Measurements from ENCODE around the gene JOSD2.

The JOSD2 gene

GRCh38 chr19:50462970-50463369, 48.0 kb downstream of the JOSD2 start:
- DNase-seq (ENCODE audit: extremely low read depth, insufficient read length) = no peak
- H3K4me3 ChIP-seq (replicated peaks; ENCODE audit: low read depth, low read length) = no peak overlapping the region
- H3K36me3 ChIP-seq (ENCODE audit: control insufficient read depth, insufficient read depth, low read length) = no peaks in the 10 kb centered on the region
- TF ChIP-seq, protein P1, sequence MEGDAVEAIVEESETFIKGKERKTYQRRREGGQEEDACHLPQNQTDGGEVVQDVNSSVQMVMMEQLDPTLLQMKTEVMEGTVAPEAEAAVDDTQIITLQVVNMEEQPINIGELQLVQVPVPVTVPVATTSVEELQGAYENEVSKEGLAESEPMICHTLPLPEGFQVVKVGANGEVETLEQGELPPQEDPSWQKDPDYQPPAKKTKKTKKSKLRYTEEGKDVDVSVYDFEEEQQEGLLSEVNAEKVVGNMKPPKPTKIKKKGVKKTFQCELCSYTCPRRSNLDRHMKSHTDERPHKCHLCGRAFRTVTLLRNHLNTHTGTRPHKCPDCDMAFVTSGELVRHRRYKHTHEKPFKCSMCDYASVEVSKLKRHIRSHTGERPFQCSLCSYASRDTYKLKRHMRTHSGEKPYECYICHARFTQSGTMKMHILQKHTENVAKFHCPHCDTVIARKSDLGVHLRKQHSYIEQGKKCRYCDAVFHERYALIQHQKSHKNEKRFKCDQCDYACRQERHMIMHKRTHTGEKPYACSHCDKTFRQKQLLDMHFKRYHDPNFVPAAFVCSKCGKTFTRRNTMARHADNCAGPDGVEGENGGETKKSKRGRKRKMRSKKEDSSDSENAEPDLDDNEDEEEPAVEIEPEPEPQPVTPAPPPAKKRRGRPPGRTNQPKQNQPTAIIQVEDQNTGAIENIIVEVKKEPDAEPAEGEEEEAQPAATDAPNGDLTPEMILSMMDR (IDR thresholded peaks at IDR 0.05; ENCODE audit: insufficient read depth, low read length, poor library complexity, severe bottlenecking) = no peak
- no peaks in the 10 kb centered on the region for H3K27me3 ChIP-seq (replicated peaks; ENCODE audit: control insufficient read depth, insufficient read depth, low read length)

DNA sequence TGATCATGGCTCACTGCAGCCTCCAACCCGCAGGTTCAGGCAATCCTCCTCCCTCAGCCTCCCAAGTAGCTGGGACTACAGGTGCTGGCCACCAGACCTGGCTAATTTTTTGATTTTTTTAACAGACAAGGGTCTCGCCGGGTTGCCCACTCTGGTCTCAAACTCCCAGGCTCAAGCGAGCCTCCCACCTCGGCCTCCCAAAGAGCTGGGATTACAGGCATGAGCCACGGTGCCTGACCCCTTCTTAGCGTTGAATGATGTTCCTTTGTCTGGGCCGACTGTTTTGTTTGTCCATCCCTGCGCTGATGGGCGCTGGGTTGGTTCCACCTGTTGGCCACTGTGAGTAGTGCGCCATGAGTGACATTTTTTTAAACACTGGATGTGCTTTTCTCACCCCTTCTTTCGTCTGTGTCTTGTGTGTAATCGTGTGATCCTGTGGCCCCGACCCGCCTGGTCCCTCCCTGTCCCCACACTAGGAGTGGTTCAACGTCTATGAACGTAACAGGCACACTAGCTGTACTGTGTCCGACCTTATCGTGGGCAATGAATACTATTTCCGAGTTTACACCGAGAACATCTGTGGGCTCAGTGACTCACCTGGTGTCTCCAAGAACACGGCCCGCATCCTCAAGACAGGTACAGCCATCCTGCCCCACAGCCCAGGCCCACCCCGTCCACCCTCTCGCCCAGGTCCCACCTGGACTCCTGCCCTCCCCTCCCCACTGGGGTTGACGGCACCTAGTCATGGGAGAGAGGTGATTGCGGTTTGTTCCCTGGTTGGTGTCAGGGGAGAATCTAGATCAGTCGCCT, 49.7 kb downstream of the JOSD2 start:
- H3K36me3 ChIP-seq (ENCODE audit: control insufficient read depth, insufficient read depth, low read length) = no peaks in the 10 kb centered on the region
- H3K4me3 ChIP-seq (replicated peaks; ENCODE audit: low read depth, low read length) = no peak overlapping the region
- TF ChIP-seq, protein P1 (IDR thresholded peaks at IDR 0.05; ENCODE audit: insufficient read depth, low read length, poor library complexity, severe bottlenecking) = peak; percentile 83
- peak; percentile 73 for DNase-seq (ENCODE audit: extremely low read depth, insufficient read length)
- H3K27me3 ChIP-seq (replicated peaks; ENCODE audit: control insufficient read depth, insufficient read depth, low read length) = no peaks in the 10 kb centered on the region

DNA sequence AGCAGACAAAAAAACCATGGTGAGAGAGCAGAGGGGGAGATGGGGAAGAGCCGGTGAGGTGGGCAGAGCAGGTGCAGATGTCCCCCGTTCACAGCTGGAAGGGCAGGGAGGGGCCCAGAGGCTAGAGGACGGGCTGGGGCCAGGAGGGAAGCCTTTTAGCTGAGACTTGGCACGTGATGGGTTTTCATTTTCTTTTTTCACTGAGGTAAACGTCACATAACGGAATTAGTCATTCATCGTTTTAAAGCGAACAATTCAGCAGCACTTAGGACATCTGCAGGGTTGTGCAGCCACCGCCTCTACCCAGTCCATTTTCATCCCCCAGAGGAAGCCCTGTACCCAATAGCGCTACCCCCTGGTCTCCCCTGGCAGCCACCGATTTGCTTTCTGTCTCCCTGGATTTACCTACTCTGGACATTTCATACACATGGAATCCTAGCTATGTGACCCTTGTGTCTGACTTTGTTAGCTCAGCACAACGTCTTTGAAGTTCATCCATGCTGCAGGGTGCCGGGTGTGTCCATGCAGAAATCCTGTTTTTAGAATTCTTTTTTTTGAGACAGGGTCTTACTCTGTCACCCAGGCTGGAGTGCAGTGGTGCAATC, 50.7 kb downstream of the JOSD2 start:
- no peaks in the 10 kb centered on the region for H3K36me3 ChIP-seq (ENCODE audit: control insufficient read depth, insufficient read depth, low read length)
- H3K27me3 ChIP-seq (replicated peaks; ENCODE audit: control insufficient read depth, insufficient read depth, low read length) = no peaks in the 10 kb centered on the region
- peak overlapping the region; percentile 14 for H3K4me3 ChIP-seq (replicated peaks; ENCODE audit: low read depth, low read length)
- DNase-seq (ENCODE audit: extremely low read depth, insufficient read length) = peak; percentile 79
- TF ChIP-seq, protein P1 (IDR thresholded peaks at IDR 0.05; ENCODE audit: insufficient read depth, low read length, poor library complexity, severe bottlenecking) = peak; percentile 44

- no peak for DNase-seq (ENCODE audit: extremely low read depth, insufficient read length)
- H3K4me3 ChIP-seq (replicated peaks; ENCODE audit: low read depth, low read length) = no peak overlapping the region; the same call in 1 of the 2 replicates
- no peaks in the 10 kb centered on the region for H3K36me3 ChIP-seq (ENCODE audit: control insufficient read depth, insufficient read depth, low read length)
- no peaks in the 10 kb centered on the region for H3K27me3 ChIP-seq (replicated peaks; ENCODE audit: control insufficient read depth, insufficient read depth, low read length)
- TF ChIP-seq, protein P1 (IDR thresholded peaks at IDR 0.05; ENCODE audit: insufficient read depth, low read length, poor library complexity, severe bottlenecking) = no peak
Observed at GRCh38 chr19:50459638-50460037, 51.4 kb downstream of the JOSD2 start.

DNA sequence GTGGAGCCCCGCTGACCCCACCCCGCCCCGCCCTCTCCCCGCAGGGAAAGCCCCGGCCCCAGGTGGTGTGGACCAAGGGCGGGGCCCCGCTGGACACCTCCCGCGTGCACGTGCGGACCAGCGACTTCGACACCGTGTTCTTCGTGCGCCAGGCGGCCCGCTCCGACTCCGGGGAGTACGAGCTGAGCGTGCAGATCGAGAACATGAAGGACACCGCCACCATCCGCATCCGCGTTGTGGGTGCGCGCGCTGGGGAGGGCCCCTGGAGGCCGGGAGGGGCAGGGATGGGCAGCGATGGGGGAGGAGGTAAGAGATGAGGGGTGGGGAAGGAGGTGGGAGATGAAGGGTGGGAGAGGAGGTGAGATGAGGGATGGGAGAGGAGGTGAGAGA, 51.9 kb downstream of the JOSD2 start:
- no peak overlapping the region for H3K4me3 ChIP-seq (replicated peaks; ENCODE audit: low read depth, low read length)
- TF ChIP-seq, protein P1 (IDR thresholded peaks at IDR 0.05; ENCODE audit: insufficient read depth, low read length, poor library complexity, severe bottlenecking) = no peak
- no peaks in the 10 kb centered on the region for H3K36me3 ChIP-seq (ENCODE audit: control insufficient read depth, insufficient read depth, low read length)
- DNase-seq (ENCODE audit: extremely low read depth, insufficient read length) = no peak
- no peaks in the 10 kb centered on the region for H3K27me3 ChIP-seq (replicated peaks; ENCODE audit: control insufficient read depth, insufficient read depth, low read length)

Measured in GM06990 (cell line).